Spleen (tissue), 3 donors: ENCODE measurements around the gene SLC12A3.
A peak's percentile ranks its signal among the peaks of the same experiment; 100 is the strongest.

ENCODE experiments used
- POLR2A ChIP-seq, 3 donors: fragments of 450-650 bp; IDR thresholded peaks; one replicate each; pipeline ENCODE4 v1.5.1; 2017; ENCODE audit warnings: antibody characterized with exemption in 3 of 3, mild to moderate bottlenecking in 1 of 3
- POLR2AphosphoS5 ChIP-seq, 3 donors: sonication (generic); formaldehyde crosslinking; IDR thresholded peaks; one replicate each; pipeline ENCODE4 v1.5.1; 2017; ENCODE audit warnings: antibody characterized with exemption in 3 of 3

DNA sequence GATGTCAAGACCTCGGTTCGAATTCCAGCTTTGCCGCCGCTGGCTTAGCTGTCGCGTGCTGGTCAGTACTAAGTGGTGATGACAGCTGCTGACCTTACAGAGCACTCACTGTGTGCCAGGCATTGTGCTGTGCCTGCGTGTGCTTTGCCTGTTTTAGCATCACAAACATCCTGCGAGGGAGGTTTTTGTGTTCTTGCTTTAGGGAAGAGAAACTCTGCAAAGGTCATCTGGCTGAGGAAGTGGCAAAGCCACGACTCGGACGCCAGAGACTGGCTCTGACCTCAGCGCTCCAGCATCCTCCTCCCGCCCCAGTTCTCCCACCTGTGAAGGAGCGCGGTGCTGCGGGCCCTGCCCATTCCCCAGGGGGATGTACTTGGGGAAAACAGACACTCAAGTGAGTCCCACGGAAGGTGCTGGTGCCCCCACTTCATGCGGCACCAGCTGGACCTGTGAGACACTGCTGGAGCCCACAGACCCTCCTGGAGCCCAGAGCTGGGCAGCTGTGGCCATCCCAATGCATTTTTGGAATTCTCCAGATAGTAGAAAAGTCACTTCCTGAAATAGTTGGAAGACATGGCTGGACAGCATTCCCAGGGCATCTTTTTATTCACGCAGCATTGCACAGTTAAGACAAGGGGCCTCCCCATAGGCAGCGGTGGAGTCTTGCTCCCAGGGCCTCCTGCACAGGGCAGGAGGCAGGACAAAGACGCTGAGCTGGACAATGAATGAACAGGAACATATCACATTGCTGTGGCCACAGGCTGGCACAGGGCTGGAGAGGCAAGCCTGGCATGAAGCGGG lies 47.0 kb downstream of the SLC12A3 start:
- no peak for TF ChIP-seq POLR2A (IDR thresholded peaks at IDR 0.05)
- TF ChIP-seq POLR2AphosphoS5 (IDR thresholded peaks at IDR 0.05) = peak; percentile 75 to 88 (median 84)
